Measurements from ENCODE around the gene ELFN1.

Gene ELFN1

GRCh38 chr7:1643270-1644092, 26.6 kb upstream of the ELFN1 start:
- peaks cover 13% of the 10 kb centered on the region for H3K4me1 Mint-ChIP-seq
- H3K9me3 Mint-ChIP-seq, result no peaks in the 10 kb centered on the region
- H3K4me3 Mint-ChIP-seq, result peak overlapping the region in 2 of 3 experiments; percentile 19 to 56
- H3K27me3 Mint-ChIP-seq (ENCODE audit: low read depth), result peaks cover 13% of the 10 kb centered on the region
- no peak overlapping the region for H3K27ac Mint-ChIP-seq
- no peaks in the 10 kb centered on the region for H3K36me3 Mint-ChIP-seq (ENCODE audit: low read depth)
- no peak for TF ChIP-seq CTCF (IDR thresholded peaks at IDR 0.05; ENCODE audit: unreplicated experiment in 3 of 3)

GRCh38 chr7:1644341-1645070, 25.6 kb upstream of the ELFN1 start:
- H3K9me3 Mint-ChIP-seq, result no peaks in the 10 kb centered on the region
- no peak overlapping the region for H3K27ac Mint-ChIP-seq
- TF ChIP-seq CTCF (IDR thresholded peaks at IDR 0.05; ENCODE audit: unreplicated experiment in 3 of 3), result no peak
- H3K36me3 Mint-ChIP-seq (ENCODE audit: low read depth), result no peaks in the 10 kb centered on the region
- no peak overlapping the region for H3K4me3 Mint-ChIP-seq
- peaks cover 18% of the 10 kb centered on the region for H3K4me1 Mint-ChIP-seq
- peaks cover 23% of the 10 kb centered on the region for H3K27me3 Mint-ChIP-seq (ENCODE audit: low read depth)

GRCh38 chr7:1645071-1645409, 25.0 kb upstream of the ELFN1 start:
- no peak overlapping the region for H3K27ac Mint-ChIP-seq
- peaks cover 18% of the 10 kb centered on the region for H3K4me1 Mint-ChIP-seq
- TF ChIP-seq CTCF (IDR thresholded peaks at IDR 0.05; ENCODE audit: unreplicated experiment in 3 of 3), result no peak
- no peaks in the 10 kb centered on the region for H3K9me3 Mint-ChIP-seq
- no peak overlapping the region for H3K4me3 Mint-ChIP-seq
- no peaks in the 10 kb centered on the region for H3K36me3 Mint-ChIP-seq (ENCODE audit: low read depth)
- peaks cover 27% of the 10 kb centered on the region for H3K27me3 Mint-ChIP-seq (ENCODE audit: low read depth)

- Mint-ChIP-seq H3K4me1 (peaks cover 18% of the 10 kb centered on the region), H3K27me3 (ENCODE audit: low read depth) (peaks cover 27% of the 10 kb centered on the region), H3K4me3 (no peak overlapping the region), H3K9me3 (no peaks in the 10 kb centered on the region), H3K36me3 (ENCODE audit: low read depth) (no peaks in the 10 kb centered on the region), H3K27ac (no peak overlapping the region)
- no peak for TF ChIP-seq CTCF (IDR thresholded peaks at IDR 0.05; ENCODE audit: unreplicated experiment in 3 of 3)
Measured at GRCh38 chr7:1645476-1645875, 24.6 kb upstream of the ELFN1 start.

- H3K9me3 Mint-ChIP-seq, result no peaks in the 10 kb centered on the region
- H3K4me3 Mint-ChIP-seq, result no peak overlapping the region
- peaks cover 18% of the 10 kb centered on the region for H3K4me1 Mint-ChIP-seq
Measured at GRCh38 chr7:1646391-1646790, 23.7 kb upstream of the ELFN1 start.

More at GRCh38 chr7:1646391-1646790, 23.7 kb upstream of the ELFN1 start:
- H3K36me3 Mint-ChIP-seq (ENCODE audit: low read depth), result no peaks in the 10 kb centered on the region
- H3K27me3 Mint-ChIP-seq (ENCODE audit: low read depth), result peaks cover 29% of the 10 kb centered on the region
- no peak for TF ChIP-seq CTCF (IDR thresholded peaks at IDR 0.05; ENCODE audit: unreplicated experiment in 3 of 3)
- H3K27ac Mint-ChIP-seq, result no peak overlapping the region

All from nephron (organoid).